Activated T-helper 2 cell treated with anti-CD3 and anti-CD28 coated beads, Interferon-gamma antibody, Interleukin-2, Interleukin-4, amounts not matched to agents 10 μg/mL and 5 μg/mL and 100 μg/mL, durations not matched to agents 14 hours and 24 hours and 36 hours (primary cell): Measurements from ENCODE around the gene AGPS. TPM values are rescaled to one million over a fixed set of nuclear protein-coding genes. Genes with fewer than 3 reads are reported as not detected.
"Not testable (repeated sequence)": the region's sequence is repeated elsewhere in the genome, so short reads cannot be mapped to it uniquely, and the experiment has no call there.

Experiments used
- DNase-seq: peaks from one replicate; pipeline ENCODE4 v3.0.0; 2021; ENCODE audit warnings: low spot score
- H3K27ac Mint-ChIP-seq: one replicate; pipeline ENCODE4 v1.8.0; 2021; ENCODE audit warnings: mixed read lengths
- H3K27me3 Mint-ChIP-seq: one replicate; pipeline ENCODE4 v1.8.0; 2021; ENCODE audit warnings: low read depth, mixed read lengths
- H3K36me3 Mint-ChIP-seq: one replicate; pipeline ENCODE4 v1.8.0; 2021; ENCODE audit warnings: low read depth, mixed read lengths
- H3K4me1 Mint-ChIP-seq: one replicate; pipeline ENCODE4 v1.8.0; 2021; ENCODE audit warnings: low read depth, mixed read lengths
- H3K4me3 Mint-ChIP-seq: one replicate; pipeline ENCODE4 v1.8.0; 2021; ENCODE audit warnings: low read depth, mild to moderate bottlenecking, moderate library complexity, mixed read lengths
- H3K9me3 Mint-ChIP-seq: one replicate; pipeline ENCODE4 v1.8.0; 2021; ENCODE audit warnings: mixed read lengths
- intact Hi-C: fragments of 100-400 bp; cut with micrococcal nuclease; formaldehyde crosslinking; loops from one replicate; pipeline ENCODE4 v1.15.1; 2023
- total RNA-seq: library from RNA; stranded (reverse); gene quantifications from 2 replicates; pipeline ENCODE4 v1.2.3, GENCODE V29; 2022

The AGPS gene
- total RNA-seq, 1 donor from 2014 or later, result 70.4 TPM

DNA sequence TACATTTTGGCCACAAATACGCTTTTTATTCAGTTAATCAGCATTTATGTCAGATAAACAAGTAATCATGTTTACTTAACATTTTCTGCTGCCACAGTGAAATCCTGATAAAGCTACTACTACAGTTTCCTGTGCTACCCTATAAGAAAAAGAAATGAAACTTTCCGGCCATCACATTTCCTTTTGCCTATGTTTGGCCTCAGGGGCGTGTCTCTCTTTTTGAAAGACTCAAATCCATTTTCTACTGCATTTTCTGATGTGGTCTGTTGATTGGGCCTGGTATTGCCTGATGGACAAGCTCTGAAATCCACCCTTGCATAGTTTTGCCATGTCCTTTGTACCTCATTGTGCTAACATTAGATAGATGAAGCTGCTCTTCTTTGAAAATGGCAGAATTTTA, 152.6 kb downstream of the AGPS start:
- no peak for DNase-seq
- Mint-ChIP-seq H3K27ac (no peak overlapping the region), H3K27me3 (no peaks in the 10 kb centered on the region), H3K9me3 (peaks cover 4% of the 10 kb centered on the region), H3K4me1 (peaks cover 39% of the 10 kb centered on the region), H3K36me3 (peaks cover 13% of the 10 kb centered on the region), H3K4me3 (no peak overlapping the region)
- intact Hi-C loops, result no loop called here

DNA sequence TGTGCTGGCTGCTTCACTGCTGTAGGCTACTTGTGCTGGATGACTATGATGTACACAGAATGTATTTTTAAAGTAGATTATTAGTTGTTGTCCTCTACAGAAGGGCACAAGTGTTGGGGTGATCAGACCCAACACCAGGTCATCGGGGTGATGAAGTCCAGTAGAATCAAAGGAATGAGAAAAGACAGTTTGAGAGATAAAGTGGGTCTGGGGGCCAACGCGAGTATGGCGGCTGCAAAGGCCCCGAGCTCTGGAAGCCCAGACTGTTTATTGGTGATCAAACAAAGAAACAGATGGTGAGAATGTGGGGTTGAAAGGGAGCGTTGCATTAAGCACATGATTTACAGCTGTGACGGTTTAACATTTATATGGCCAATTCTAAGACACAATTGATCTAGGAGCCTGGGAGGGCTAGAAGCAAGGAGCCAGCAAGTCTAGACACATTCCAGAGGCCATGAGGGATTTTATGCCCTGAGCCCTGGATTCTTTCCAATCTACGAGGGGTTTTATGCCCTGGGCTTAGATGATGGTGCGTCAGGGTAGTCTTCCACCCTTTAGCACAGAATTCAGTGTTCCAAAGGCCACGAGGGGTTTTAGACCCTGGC, 153.5 kb downstream of the AGPS start:
- Mint-ChIP-seq H3K4me1 (peaks cover 31% of the 10 kb centered on the region), H3K27ac (no peak overlapping the region), H3K36me3 (peaks cover 11% of the 10 kb centered on the region), H3K9me3 (peaks cover 4% of the 10 kb centered on the region), H3K27me3 (no peaks in the 10 kb centered on the region), H3K4me3 (no peak overlapping the region)
- intact Hi-C loops, result no loop called here
- DNase-seq, result no peak

DNA sequence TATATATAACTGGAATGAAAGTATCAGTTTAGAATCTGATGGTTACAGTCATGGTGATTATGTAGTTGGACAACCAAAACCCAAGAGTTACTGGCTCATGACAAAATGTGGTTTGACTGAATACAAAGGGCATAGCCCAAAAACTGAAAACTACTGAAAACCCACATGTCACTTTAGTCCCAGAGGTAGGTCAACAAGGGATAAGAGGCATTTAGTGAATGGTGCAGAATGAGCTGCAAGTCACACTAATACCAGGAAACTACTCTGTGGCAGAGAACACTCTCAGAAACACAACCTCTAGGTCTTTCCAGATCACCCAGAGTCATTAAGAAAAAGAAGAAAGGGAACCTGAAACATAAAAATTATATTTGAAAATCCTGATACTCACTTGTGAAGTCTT, 154.5 kb downstream of the AGPS start:
- H3K27me3 Mint-ChIP-seq, result no peaks in the 10 kb centered on the region
- no peak for DNase-seq
- intact Hi-C loops, result no loop called here
- peaks cover 8% of the 10 kb centered on the region for H3K36me3 Mint-ChIP-seq
- peaks cover 30% of the 10 kb centered on the region for H3K4me1 Mint-ChIP-seq
- H3K9me3 Mint-ChIP-seq, result peaks cover 4% of the 10 kb centered on the region
- H3K4me3 Mint-ChIP-seq, result no peak overlapping the region
- H3K27ac Mint-ChIP-seq, result peak overlapping the region; percentile 47

DNA sequence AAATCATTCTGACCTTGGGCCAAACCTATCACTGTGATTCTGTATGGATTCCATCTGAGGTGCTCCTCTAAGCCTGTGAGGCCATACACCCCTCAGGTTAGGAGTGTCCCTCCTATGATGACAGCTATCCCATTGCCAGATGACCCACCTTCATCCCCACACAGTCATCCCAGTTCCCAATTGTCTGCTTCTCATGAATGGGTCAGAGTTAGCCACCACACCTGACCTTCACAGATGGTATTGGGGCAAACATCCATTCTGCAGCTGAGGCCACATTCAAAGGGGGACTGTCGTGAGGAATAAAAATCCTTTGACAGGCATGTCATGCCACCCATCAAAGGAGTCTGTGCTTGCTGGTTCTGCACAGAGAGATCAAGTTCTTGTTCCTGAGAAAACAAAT, 155.2 kb downstream of the AGPS start:
- Mint-ChIP-seq H3K27me3 (no peaks in the 10 kb centered on the region), H3K4me1 (peaks cover 30% of the 10 kb centered on the region), H3K27ac (no peak overlapping the region), H3K9me3 (peaks cover 4% of the 10 kb centered on the region), H3K36me3 (peaks cover 8% of the 10 kb centered on the region), H3K4me3 (no peak overlapping the region)
- DNase-seq, result no peak
- intact Hi-C loops, result no loop called here

DNA sequence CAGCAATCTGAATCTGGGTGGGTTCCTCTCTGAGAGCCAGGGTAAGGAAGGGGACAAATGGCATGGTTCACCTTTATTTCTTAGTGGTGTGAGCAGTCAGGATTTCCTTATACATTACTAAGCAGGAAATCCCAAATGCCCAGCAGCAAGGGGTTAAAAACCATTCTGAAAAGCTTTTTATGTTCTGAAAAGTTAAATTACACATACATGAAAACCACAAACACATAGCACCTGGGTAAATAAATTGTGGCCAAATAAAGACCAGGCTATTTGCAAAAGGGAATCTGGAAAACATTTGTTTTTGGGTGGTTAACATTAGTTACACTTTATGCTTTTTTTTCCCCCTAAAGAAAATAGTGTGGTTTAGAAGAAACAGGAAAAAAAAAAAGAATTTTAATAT, 156.1 kb downstream of the AGPS start:
- Mint-ChIP-seq H3K27me3 (no peaks in the 10 kb centered on the region), H3K4me3 (no peak overlapping the region), H3K27ac (no peak overlapping the region), H3K4me1 (peaks cover 36% of the 10 kb centered on the region), H3K9me3 (peaks cover 4% of the 10 kb centered on the region), H3K36me3 (peaks cover 8% of the 10 kb centered on the region)
- no peak for DNase-seq
- intact Hi-C loops, result no loop called here

DNA sequence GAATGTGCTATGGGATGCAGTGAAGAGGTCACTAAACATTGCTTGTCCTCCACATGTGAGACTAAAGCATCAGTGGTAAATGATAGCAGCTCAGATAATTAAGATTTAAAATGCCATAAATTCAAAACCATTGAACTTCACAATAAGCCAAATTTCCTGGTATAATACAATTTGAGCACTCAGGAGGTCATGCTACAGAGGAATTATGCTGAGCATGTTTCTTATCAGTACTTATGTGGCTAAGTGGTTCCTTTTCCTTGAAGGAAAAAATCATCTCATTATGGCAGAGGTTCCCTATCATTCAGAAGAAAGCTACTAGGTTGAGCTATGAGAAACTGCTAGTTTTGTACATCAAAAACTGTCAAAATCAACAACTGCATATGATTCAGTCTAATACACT, 156.6 kb downstream of the AGPS start:
- intact Hi-C loops, result no loop called here

DNA sequence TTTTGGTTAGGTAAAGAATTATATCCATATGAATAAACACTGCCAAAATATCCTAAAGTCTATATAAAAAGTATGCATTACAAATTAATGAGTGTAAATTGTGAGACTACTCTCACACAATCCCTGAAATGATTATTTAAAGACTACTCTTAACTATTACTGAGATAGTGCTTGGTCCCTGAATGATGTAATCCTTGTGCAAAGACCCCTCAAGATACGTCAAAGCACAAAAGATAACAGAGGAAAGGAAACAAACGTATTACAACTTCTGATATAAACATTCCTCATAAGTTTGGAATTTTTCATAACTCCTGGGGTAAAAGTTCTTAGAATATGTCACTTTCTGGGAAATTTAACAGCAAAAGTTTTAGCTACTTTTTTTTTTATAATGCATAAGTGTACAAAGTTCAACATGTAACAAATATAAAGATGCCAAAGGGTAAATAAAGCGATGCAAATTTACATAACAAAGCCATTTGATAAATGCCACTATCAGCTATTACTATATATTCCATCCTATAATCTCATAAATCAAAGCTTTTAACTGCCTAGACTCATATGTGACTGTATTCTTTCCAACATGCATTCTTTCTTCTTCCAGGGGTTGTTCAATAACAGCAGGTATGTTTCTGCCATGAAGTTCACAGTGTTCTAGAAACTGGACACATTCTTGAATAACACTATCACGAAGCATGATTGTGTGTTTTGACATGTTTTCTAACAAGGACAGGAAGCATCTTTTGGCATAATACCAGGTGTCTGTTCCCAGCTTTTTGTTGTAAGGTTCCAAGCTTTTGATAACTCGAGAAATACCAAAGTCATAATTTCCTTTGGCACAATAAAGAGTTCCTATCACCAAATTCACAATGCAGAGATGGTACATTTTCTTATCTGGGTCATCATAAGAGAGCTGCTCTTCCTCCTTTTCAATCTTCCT, 158.0 kb downstream of the AGPS start:
- no peak overlapping the region for H3K27ac Mint-ChIP-seq
- peaks cover 28% of the 10 kb centered on the region for H3K4me1 Mint-ChIP-seq
- no peaks in the 10 kb centered on the region for H3K27me3 Mint-ChIP-seq
- peaks cover 8% of the 10 kb centered on the region for H3K36me3 Mint-ChIP-seq
- peaks cover 4% of the 10 kb centered on the region for H3K9me3 Mint-ChIP-seq
- intact Hi-C loops, result loop anchor here (5.0 kb wide), 1 partner anchor 213 kb away; no protein-coding TSS in a partner anchor
- H3K4me3 Mint-ChIP-seq, result no peak overlapping the region
- DNase-seq, result no peak

More for the DNA sequence above, 156.6 kb downstream of the AGPS start:
- Mint-ChIP-seq H3K27me3 (no peaks in the 10 kb centered on the region), H3K9me3 (peaks cover 4% of the 10 kb centered on the region), H3K4me3 (no peak overlapping the region), H3K27ac (no peak overlapping the region), H3K4me1 (peaks cover 38% of the 10 kb centered on the region), H3K36me3 (peaks cover 8% of the 10 kb centered on the region)
- no peak for DNase-seq

DNA sequence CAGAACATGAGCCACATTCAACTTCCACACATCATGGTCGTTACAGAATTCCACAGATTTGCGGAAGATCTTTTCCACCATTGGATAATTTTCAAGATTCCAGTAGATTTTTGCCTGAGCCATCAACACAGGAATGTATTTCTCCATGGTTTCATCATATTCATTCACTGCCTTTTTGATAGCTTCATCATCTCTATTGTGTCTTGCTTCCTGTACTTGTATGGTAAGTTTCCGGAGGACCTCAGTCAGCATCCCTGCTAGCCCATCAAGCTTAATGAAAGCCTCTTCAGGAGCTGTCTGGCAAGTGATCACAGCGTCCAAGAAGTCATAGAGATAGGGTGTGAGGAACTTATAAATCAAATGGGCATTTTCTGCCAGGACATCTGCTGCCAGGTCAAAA, 158.8 kb downstream of the AGPS start:
- intact Hi-C loops, result loop anchor here (5.0 kb wide), 1 partner anchor 214 kb away; no protein-coding TSS in a partner anchor
- not testable (repeated sequence) for H3K4me3 Mint-ChIP-seq

DNA sequence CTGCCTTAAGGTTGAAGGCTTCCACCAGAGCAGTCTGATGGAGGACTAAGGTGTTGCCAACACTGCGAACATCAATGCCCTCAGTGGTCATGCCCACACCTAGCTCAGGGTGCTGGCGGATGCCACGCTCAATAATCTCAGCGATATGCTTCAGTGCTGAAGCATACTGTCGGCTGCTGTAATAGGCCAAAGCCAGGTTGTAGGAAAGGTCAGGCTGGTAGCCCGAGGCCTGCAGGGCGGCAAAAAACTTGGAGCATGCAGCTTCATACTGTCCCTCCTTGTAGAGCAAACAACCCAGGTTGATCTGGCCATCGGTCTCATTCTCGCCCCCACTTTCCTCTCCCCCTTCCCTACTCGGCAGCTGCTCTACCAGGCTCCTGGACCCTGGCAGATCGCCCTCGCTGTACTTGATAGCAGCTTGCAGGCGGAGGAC, 159.4 kb downstream of the AGPS start:
- no peak for DNase-seq
- H3K9me3 Mint-ChIP-seq, result no peaks in the 10 kb centered on the region
- no peaks in the 10 kb centered on the region for H3K27me3 Mint-ChIP-seq
- H3K4me3 Mint-ChIP-seq, result peak overlapping the region; percentile 91
- intact Hi-C loops, result loop anchor here (2.0 to 5.0 kb wide), 2 partner anchors 159 to 215 kb away; partner anchors contain the start of gene AGPS
- peaks cover 18% of the 10 kb centered on the region for H3K4me1 Mint-ChIP-seq
- H3K27ac Mint-ChIP-seq, result peak overlapping the region; percentile 97
- H3K36me3 Mint-ChIP-seq, result no peaks in the 10 kb centered on the region

More for the DNA sequence above, 158.8 kb downstream of the AGPS start:
- H3K36me3 Mint-ChIP-seq, DNase-seq, H3K27me3 Mint-ChIP-seq, H3K27ac Mint-ChIP-seq, H3K9me3 Mint-ChIP-seq: not testable (repeated sequence)
- peaks cover 22% of the 10 kb centered on the region for H3K4me1 Mint-ChIP-seq

DNA sequence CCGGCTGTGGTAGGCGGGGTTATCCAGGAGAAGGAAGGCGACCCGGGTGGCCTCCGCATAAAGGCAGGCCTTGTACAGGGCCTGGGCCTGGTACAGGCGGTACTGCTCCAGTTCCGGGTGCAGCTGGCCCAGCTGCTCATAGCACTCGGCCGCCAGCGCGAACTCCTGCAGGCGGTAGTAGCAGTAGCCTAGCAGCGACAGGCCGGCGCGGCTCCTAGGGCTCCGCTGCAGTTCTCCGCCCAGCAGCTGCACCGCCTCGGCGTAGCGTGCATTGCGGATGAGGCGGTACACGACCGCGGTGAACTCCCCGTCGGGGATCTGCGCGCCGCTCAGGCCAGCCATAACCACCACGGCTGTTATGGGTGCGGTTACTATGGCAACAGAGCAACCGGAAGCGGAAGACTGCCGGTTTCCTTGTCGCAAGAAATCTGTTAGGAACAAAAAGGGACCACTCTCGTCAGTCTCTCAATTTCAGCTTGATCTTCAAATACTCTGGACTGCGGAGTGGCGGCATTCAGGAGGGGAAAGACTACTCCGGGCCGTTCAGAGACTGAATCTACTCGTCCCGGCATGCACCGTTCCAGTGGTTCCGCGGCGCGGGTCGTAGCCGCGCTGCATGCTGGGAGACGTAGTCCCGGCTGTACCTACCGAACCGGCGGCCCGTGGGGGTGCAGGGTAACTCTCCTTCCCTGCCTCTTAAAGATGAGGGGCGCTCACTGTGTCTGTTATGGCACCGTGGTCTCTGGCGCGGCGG, 160.0 kb downstream of the AGPS start:
- peaks cover 1% of the 10 kb centered on the region for H3K27me3 Mint-ChIP-seq
- peak overlapping the region; percentile 97 for H3K27ac Mint-ChIP-seq
- intact Hi-C loops, result loop anchor here (1.0 to 5.0 kb wide), 4 partner anchors 66 to 340 kb away; partner anchors contain the start of genes AGPS and HNRNPA3
- peaks cover 12% of the 10 kb centered on the region for H3K4me1 Mint-ChIP-seq
- DNase-seq, result peak; percentile 89
- H3K4me3 Mint-ChIP-seq, result peak overlapping the region; percentile 91
- H3K36me3 Mint-ChIP-seq, result no peaks in the 10 kb centered on the region
- H3K9me3 Mint-ChIP-seq, result no peaks in the 10 kb centered on the region

DNA sequence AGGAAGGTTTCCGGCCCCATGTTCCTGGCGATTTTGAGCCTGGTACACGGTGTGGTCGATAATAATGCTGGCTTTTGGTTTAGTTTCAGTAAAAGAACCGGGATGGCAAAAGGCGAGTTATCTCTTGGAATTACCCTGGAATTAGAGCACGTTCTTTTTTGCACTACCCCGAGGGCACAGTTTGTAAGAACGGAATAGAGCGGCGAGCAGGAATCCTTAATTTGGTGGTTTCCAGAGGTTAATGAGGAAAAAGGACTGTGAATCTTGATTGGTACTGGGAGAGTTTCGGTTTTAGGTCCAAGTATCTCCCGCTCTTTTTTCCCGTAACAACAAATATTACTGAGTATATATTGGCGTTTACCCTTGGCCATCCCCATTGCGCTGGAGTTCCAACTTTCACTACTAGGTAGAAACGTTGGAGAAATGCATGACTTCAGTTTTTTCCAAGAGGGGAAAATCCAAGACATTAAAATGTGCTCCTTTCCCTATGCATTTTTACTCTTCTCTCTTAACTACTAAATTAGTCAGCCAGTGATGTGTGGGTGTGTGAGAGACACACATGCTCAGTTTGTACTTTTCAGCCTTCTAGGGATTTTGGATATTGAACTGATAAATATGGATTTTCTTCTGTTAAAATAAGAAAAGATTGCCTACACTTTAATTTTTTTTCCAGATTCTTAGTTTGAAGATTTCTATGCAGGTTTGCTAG, 160.8 kb downstream of the AGPS start:
- H3K27me3 Mint-ChIP-seq, result peaks cover 1% of the 10 kb centered on the region

DNA sequence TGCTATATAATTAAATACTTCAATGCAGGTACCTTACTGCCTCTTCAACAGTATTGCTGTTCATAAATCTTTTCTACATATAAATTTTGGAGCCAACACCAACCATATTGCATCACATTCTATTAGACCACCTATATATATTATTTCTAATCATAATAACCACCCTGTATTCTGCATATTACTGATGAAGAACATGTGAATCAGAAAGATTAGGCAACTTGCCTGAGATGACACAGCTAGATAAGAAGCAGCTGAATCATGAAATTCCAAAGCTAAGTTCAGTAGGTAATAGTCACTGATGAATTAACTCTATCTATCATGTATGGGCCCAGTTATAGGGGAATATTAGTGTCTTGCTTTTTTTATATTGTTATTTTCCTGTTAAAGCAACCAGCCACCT, 161.8 kb downstream of the AGPS start:
- DNase-seq, result no peak
- Mint-ChIP-seq H3K36me3 (no peaks in the 10 kb centered on the region), H3K27ac (no peak overlapping the region), H3K4me1 (peaks cover 10% of the 10 kb centered on the region), H3K4me3 (no peak overlapping the region), H3K9me3 (no peaks in the 10 kb centered on the region), H3K27me3 (peaks cover 1% of the 10 kb centered on the region)
- intact Hi-C loops, result loop anchor here (5.0 kb wide), 1 partner anchor 217 kb away; no protein-coding TSS in a partner anchor

More for the DNA sequence above, 160.8 kb downstream of the AGPS start:
- intact Hi-C loops, result loop anchor here (1.0 to 5.0 kb wide), 4 partner anchors 65 to 341 kb away; partner anchors contain the start of genes AGPS and HNRNPA3
- Mint-ChIP-seq H3K36me3 (no peaks in the 10 kb centered on the region), H3K4me1 (peaks cover 10% of the 10 kb centered on the region), H3K9me3 (no peaks in the 10 kb centered on the region), H3K4me3 (peak overlapping the region; percentile 91), H3K27ac (peak overlapping the region; percentile 97)
- DNase-seq, result no peak
